ENCODE results near the gene SMIM24.

Gene SMIM24

DNA sequence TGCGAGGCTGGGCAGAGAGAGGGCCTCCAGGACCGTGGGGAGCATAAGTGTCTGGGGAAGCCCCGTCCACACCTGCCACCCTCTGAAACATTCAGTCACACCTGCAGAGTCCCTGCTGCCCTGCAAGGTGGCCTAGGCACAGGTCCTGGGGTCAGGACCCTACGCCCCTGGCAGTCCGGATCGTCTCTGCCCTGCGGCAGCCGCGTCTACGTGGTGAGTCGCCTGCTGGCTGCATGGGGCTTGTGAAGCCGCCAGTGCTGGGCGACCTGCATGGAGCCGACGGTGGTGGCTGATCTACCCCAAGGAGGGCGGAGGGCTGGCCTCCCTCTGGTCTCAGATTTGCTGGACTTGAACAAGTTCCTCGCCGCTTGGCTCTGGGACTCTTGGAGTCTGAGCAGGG, 38.8 kb upstream of the SMIM24 start:
- H3K9me2 ChIP-seq (replicated peaks; ENCODE audit: low read depth, low read length), result no peaks in the 10 kb centered on the region
- no peak overlapping the region for H3K9ac ChIP-seq (ENCODE audit: low read depth, low read length, poor library complexity, severe bottlenecking)
- H3F3A ChIP-seq (ENCODE audit: low read depth), result no peaks in the 10 kb centered on the region
- H2AFZ ChIP-seq (ENCODE audit: low read length), result no peak overlapping the region
- peaks cover 43% of the 10 kb centered on the region; the same call in 1 of the 2 replicates for H3K36me3 ChIP-seq (ENCODE audit: insufficient read depth, low read length)
- no peak overlapping the region for H3K4me2 ChIP-seq (ENCODE audit: low read depth, low read length, poor library complexity, severe bottlenecking)
- H3K4me3 ChIP-seq (ENCODE audit: low read length, poor library complexity, severe bottlenecking), result no peak overlapping the region
- H3K4me1 ChIP-seq (ENCODE audit: insufficient read depth, low read length, poor library complexity, severe bottlenecking), result no peaks in the 10 kb centered on the region
- TF ChIP-seq, protein P1, sequence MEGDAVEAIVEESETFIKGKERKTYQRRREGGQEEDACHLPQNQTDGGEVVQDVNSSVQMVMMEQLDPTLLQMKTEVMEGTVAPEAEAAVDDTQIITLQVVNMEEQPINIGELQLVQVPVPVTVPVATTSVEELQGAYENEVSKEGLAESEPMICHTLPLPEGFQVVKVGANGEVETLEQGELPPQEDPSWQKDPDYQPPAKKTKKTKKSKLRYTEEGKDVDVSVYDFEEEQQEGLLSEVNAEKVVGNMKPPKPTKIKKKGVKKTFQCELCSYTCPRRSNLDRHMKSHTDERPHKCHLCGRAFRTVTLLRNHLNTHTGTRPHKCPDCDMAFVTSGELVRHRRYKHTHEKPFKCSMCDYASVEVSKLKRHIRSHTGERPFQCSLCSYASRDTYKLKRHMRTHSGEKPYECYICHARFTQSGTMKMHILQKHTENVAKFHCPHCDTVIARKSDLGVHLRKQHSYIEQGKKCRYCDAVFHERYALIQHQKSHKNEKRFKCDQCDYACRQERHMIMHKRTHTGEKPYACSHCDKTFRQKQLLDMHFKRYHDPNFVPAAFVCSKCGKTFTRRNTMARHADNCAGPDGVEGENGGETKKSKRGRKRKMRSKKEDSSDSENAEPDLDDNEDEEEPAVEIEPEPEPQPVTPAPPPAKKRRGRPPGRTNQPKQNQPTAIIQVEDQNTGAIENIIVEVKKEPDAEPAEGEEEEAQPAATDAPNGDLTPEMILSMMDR (conservative IDR thresholded peaks at IDR 0.05; ENCODE audit: low read length), result no peak
- no peak for TF ChIP-seq EZH2phosphoT487 (IDR thresholded peaks at IDR 0.05; ENCODE audit: borderline replicate concordance)
- H3K27me3 ChIP-seq (ENCODE audit: insufficient read depth, low read length, poor library complexity, severe bottlenecking), result no peaks in the 10 kb centered on the region
- H3K9me3 ChIP-seq (ENCODE audit: insufficient read depth, low read depth, low read length), result no peaks in the 10 kb centered on the region
- H3K79me2 ChIP-seq (ENCODE audit: insufficient read depth, low read length), result peaks cover 84% of the 10 kb centered on the region
- peaks cover 49% of the 10 kb centered on the region for H4K20me1 ChIP-seq (ENCODE audit: insufficient read depth, low read length, poor library complexity, severe bottlenecking)

DNA sequence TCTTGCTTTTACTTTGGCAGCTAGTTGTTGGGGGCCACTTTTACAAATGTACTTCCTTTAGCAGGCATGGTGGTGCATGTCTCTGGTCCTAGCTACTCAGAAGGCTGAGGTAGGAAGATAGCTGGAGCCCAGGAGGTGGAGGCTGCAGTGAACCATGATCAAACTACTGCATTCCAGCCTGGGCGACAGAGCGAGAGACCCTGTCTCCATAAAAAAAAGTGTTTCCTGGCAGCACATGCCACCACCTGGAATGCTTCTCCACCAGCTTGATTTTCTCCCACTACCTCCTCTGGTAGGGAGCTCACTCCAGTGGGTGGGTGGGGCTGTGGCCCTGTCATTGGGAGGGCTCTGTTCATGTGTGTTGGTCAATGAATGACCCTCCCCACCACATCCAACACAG, 38.3 kb upstream of the SMIM24 start:
- peaks cover 39% of the 10 kb centered on the region; the same call in 1 of the 2 replicates for H3K36me3 ChIP-seq (ENCODE audit: insufficient read depth, low read length)
- no peak overlapping the region for H3K4me2 ChIP-seq (ENCODE audit: low read depth, low read length, poor library complexity, severe bottlenecking)
- H3F3A ChIP-seq (ENCODE audit: low read depth), result no peaks in the 10 kb centered on the region
- peaks cover 54% of the 10 kb centered on the region for H4K20me1 ChIP-seq (ENCODE audit: insufficient read depth, low read length, poor library complexity, severe bottlenecking)
- no peak overlapping the region for H2AFZ ChIP-seq (ENCODE audit: low read length)
- H3K9me2 ChIP-seq (replicated peaks; ENCODE audit: low read depth, low read length), result no peaks in the 10 kb centered on the region
- H3K27me3 ChIP-seq (ENCODE audit: insufficient read depth, low read length, poor library complexity, severe bottlenecking), result no peaks in the 10 kb centered on the region
- H3K4me3 ChIP-seq (ENCODE audit: low read length, poor library complexity, severe bottlenecking), result no peak overlapping the region
- H3K9me3 ChIP-seq (ENCODE audit: insufficient read depth, low read depth, low read length), result no peaks in the 10 kb centered on the region
- H3K4me1 ChIP-seq (ENCODE audit: insufficient read depth, low read length, poor library complexity, severe bottlenecking), result no peaks in the 10 kb centered on the region
- no peak for TF ChIP-seq EZH2phosphoT487 (IDR thresholded peaks at IDR 0.05; ENCODE audit: borderline replicate concordance)
- TF ChIP-seq, protein P1 (conservative IDR thresholded peaks at IDR 0.05; ENCODE audit: low read length), result no peak
- no peak overlapping the region for H3K9ac ChIP-seq (ENCODE audit: low read depth, low read length, poor library complexity, severe bottlenecking)
- peaks cover 89% of the 10 kb centered on the region for H3K79me2 ChIP-seq (ENCODE audit: insufficient read depth, low read length)

DNA sequence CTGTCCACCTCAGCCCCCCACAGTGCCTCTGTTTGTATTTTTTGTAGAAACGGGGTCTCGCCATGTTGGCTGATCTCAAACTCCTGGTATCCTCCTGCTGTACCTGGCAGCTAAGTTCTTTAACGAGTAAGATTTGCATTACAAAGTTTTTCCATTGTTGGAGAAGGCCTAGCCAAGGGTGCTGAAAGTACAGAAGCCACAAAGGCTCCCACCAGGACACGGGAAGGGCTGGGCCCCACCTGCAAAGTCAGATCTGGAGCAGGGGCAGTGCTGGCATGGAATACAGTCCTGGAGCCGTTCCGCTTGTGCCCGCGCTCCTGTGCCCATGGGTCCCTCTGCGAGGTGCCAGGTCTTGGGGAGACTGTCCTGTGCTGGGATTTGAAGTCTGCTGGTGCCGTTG, 37.9 kb upstream of the SMIM24 start:
- H3K4me3 ChIP-seq (ENCODE audit: low read length, poor library complexity, severe bottlenecking), result no peak overlapping the region
- no peak overlapping the region for H3K9ac ChIP-seq (ENCODE audit: low read depth, low read length, poor library complexity, severe bottlenecking)
- no peaks in the 10 kb centered on the region for H3K27me3 ChIP-seq (ENCODE audit: insufficient read depth, low read length, poor library complexity, severe bottlenecking)
- H2AFZ ChIP-seq (ENCODE audit: low read length), result no peak overlapping the region
- peaks cover 58% of the 10 kb centered on the region for H4K20me1 ChIP-seq (ENCODE audit: insufficient read depth, low read length, poor library complexity, severe bottlenecking)
- H3K4me2 ChIP-seq (ENCODE audit: low read depth, low read length, poor library complexity, severe bottlenecking), result no peak overlapping the region
- no peaks in the 10 kb centered on the region for H3K9me2 ChIP-seq (replicated peaks; ENCODE audit: low read depth, low read length)
- H3F3A ChIP-seq (ENCODE audit: low read depth), result no peaks in the 10 kb centered on the region
- no peaks in the 10 kb centered on the region for H3K9me3 ChIP-seq (ENCODE audit: insufficient read depth, low read depth, low read length)
- H3K4me1 ChIP-seq (ENCODE audit: insufficient read depth, low read length, poor library complexity, severe bottlenecking), result no peaks in the 10 kb centered on the region
- H3K79me2 ChIP-seq (ENCODE audit: insufficient read depth, low read length), result peaks cover 93% of the 10 kb centered on the region
- no peak for TF ChIP-seq EZH2phosphoT487 (IDR thresholded peaks at IDR 0.05; ENCODE audit: borderline replicate concordance)
- peaks cover 35% of the 10 kb centered on the region; the same call in 1 of the 2 replicates for H3K36me3 ChIP-seq (ENCODE audit: insufficient read depth, low read length)

DNA sequence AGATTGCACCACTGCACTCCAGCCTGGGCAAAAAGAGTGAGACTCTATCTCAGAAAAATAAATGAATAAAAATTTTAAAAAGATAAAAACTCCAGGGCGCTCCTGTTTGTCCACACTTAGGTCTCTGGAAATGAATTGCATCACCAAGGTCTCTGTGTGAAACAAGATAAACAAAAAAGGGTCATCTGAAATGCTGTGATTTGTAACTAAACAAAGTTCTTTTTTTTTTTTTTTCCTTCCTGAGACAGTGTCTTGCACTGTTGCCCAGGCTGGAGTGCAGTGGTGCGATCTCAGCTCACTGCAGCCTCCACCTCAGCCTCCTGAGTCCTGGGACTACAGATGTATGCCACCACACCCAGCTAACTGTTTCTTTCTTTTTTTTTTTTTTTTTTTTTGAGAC, 37.3 kb upstream of the SMIM24 start:
- no peaks in the 10 kb centered on the region for H3K4me1 ChIP-seq (ENCODE audit: insufficient read depth, low read length, poor library complexity, severe bottlenecking)
- H3K4me2 ChIP-seq (ENCODE audit: low read depth, low read length, poor library complexity, severe bottlenecking), result no peak overlapping the region
- TF ChIP-seq EZH2phosphoT487 (IDR thresholded peaks at IDR 0.05; ENCODE audit: borderline replicate concordance), result no peak
- TF ChIP-seq, protein P1 (conservative IDR thresholded peaks at IDR 0.05; ENCODE audit: low read length), result no peak

More for the DNA sequence above, 37.3 kb upstream of the SMIM24 start:
- no peak overlapping the region for H2AFZ ChIP-seq (ENCODE audit: low read length)
- H3K9me3 ChIP-seq (ENCODE audit: insufficient read depth, low read depth, low read length), result no peaks in the 10 kb centered on the region
- peaks cover 99% of the 10 kb centered on the region for H3K79me2 ChIP-seq (ENCODE audit: insufficient read depth, low read length)
- H3F3A ChIP-seq (ENCODE audit: low read depth), result no peaks in the 10 kb centered on the region
- no peak overlapping the region for H3K4me3 ChIP-seq (ENCODE audit: low read length, poor library complexity, severe bottlenecking)
- H3K9me2 ChIP-seq (replicated peaks; ENCODE audit: low read depth, low read length), result no peaks in the 10 kb centered on the region
- no peak overlapping the region for H3K9ac ChIP-seq (ENCODE audit: low read depth, low read length, poor library complexity, severe bottlenecking)
- peaks cover 29% of the 10 kb centered on the region; the same call in 1 of the 2 replicates for H3K36me3 ChIP-seq (ENCODE audit: insufficient read depth, low read length)
- H3K27me3 ChIP-seq (ENCODE audit: insufficient read depth, low read length, poor library complexity, severe bottlenecking), result no peaks in the 10 kb centered on the region
- H4K20me1 ChIP-seq (ENCODE audit: insufficient read depth, low read length, poor library complexity, severe bottlenecking), result peaks cover 64% of the 10 kb centered on the region
